Measurements from ENCODE around the gene SHC3. TPM values are rescaled to one million over a fixed set of nuclear protein-coding genes. Genes with fewer than 3 reads are reported as not detected.

The SHC3 gene
- total and polyA plus RNA-seq, 2 donors (not counting 3 experiments of a cell fraction or from before 2014, with no cell fraction given): 1.0 to 2.0 TPM

GRCh38 chr9:89178830-89179539 is 367 bp upstream of the SHC3 start:
- BruUV-seq (replicated peaks): no TSS peak

More at GRCh38 chr9:89178830-89179539, 367 bp upstream of the SHC3 start:
- H3K9me3 ChIP-seq (replicated peaks; ENCODE audit: control insufficient read depth, insufficient read depth, low read length): no peaks in the 10 kb centered on the region
- no peaks in the 10 kb centered on the region for H3K9me1 ChIP-seq (replicated peaks; ENCODE audit: control insufficient read depth, extremely low read depth, insufficient read depth, low read length)
- FAIRE-seq: peak; percentile 50
- ChIA-PET CTCF (interaction anchor here (1.4 to 1.9 kb wide), 2 partner anchors 9 to 100 kb away, joined by 4 to 11 read pairs; no protein-coding TSS in a partner anchor), POLR2A (interaction anchor here (1.4 kb wide), 1 partner anchor 24 kb away, joined by 6 read pairs; no protein-coding TSS in a partner anchor)
- H3K4me2 ChIP-seq (ENCODE audit: insufficient read depth, low read length): peak overlapping the region; percentile 89
- H2AFZ ChIP-seq (ENCODE audit: low read depth, low read length): peak overlapping the region; percentile 91
- peaks cover 3% of the 10 kb centered on the region for H3K79me2 ChIP-seq (ENCODE audit: control insufficient read depth, insufficient read depth, low read length)
- peaks cover 15 to 26% of the 10 kb centered on the region in 2 experiments for H3K27me3 ChIP-seq (ENCODE audit: control insufficient read depth in 2 of 2, insufficient read depth in 2 of 2, low read length in 2 of 2)
- dilution Hi-C loops (cut with MboI; ENCODE audit: extremely low pct_ligation_motif_present, low sequenced_read_pairs): no loop called here
- peak overlapping the region; percentile 83 for H3K27ac ChIP-seq (ENCODE audit: insufficient read depth, low read depth, low read length)
- intact Hi-C loops (cut with micrococcal nuclease): no loop called here
- TF ChIP-seq EZH2 (IDR thresholded peaks at IDR 0.05; ENCODE audit: borderline replicate concordance, low read depth, low read length, severe bottlenecking) (no peak), FOS (IDR thresholded peaks at IDR 0.05; ENCODE audit: borderline replicate concordance, insufficient read depth, low read length) (no peak), GATA2 (IDR thresholded peaks at IDR 0.05; ENCODE audit: insufficient read depth, insufficient read length, low read depth, low read length) (no peak), POLR2A (IDR thresholded peaks at IDR 0.05; ENCODE audit: low read depth, low read length) (no peak), MYC (IDR thresholded peaks at IDR 0.05; ENCODE audit: low read depth, low read length) (no peak), JUN (IDR thresholded peaks at IDR 0.05; ENCODE audit: borderline replicate concordance, insufficient read depth, insufficient read length, low read depth) (no peak), POLR2AphosphoS5 (IDR thresholded peaks at IDR 0.05; ENCODE audit: insufficient read depth, low read depth, low read length) (no peak), CTCF (IDR thresholded peaks at IDR 0.05; ENCODE audit: extremely low read depth in 1 of 2, insufficient read depth in 1 of 2, low read depth in 1 of 2, low read length in 2 of 2) (no peak)
- TF ChIP-seq, protein P1, sequence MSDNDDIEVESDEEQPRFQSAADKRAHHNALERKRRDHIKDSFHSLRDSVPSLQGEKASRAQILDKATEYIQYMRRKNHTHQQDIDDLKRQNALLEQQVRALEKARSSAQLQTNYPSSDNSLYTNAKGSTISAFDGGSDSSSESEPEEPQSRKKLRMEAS (IDR thresholded peaks at IDR 0.05; ENCODE audit: insufficient read depth, insufficient read length): no peak
- no peaks in the 10 kb centered on the region for H3K36me3 ChIP-seq (ENCODE audit: control insufficient read depth in 2 of 2, extremely low read depth in 1 of 2, insufficient read depth in 2 of 2, low read length in 2 of 2)
- no peak for DNase-seq (ENCODE audit: low read depth, low spot score)
- no peaks in the 10 kb centered on the region for H4K20me1 ChIP-seq (replicated peaks; ENCODE audit: control insufficient read depth, extremely low read depth, insufficient read depth, low read length)
- H3K4me3 ChIP-seq (replicated peaks in 1 of 3; ENCODE audit: insufficient read depth in 1 of 3, low read depth in 1 of 3, low read length in 3 of 3): peak overlapping the region; percentile 47 to 65 (median 64)
- peaks cover 31% of the 10 kb centered on the region for H3K4me1 ChIP-seq (ENCODE audit: control insufficient read depth, extremely low read depth, insufficient read depth, low read length)
- peak overlapping the region; percentile 50 for H3K9ac ChIP-seq (replicated peaks; ENCODE audit: extremely low read depth, insufficient read depth, low read length)
